ENCODE results near the gene MRPL39.

Gene MRPL39

GRCh38 chr21:25569711-25570110 is 37.6 kb downstream of the MRPL39 start:
- H3K4me3 ChIP-seq (ENCODE audit: low read depth, low read length), result no peak overlapping the region

- no peak overlapping the region for H3K4me3 ChIP-seq (ENCODE audit: low read depth, low read length)
Observed at GRCh38 chr21:25569084-25569483, 38.2 kb downstream of the MRPL39 start.

GRCh38 chr21:25568246-25568645 is 39.0 kb downstream of the MRPL39 start:
- no peak overlapping the region for H3K4me3 ChIP-seq (ENCODE audit: low read depth, low read length)

- H3K4me3 ChIP-seq (ENCODE audit: low read depth, low read length), result no peak overlapping the region
Observed at GRCh38 chr21:25567472-25567871, 39.8 kb downstream of the MRPL39 start.

- H3K4me3 ChIP-seq (ENCODE audit: low read depth, low read length), result no peak overlapping the region
Observed at GRCh38 chr21:25566645-25567044, 40.6 kb downstream of the MRPL39 start.

- H3K4me3 ChIP-seq (ENCODE audit: low read depth, low read length), result no peak overlapping the region
Observed at GRCh38 chr21:25565272-25566211, 41.7 kb downstream of the MRPL39 start.

GRCh38 chr21:25564349-25564948 is 42.8 kb downstream of the MRPL39 start:
- H3K4me3 ChIP-seq (ENCODE audit: low read depth, low read length), result no peak overlapping the region

- no peak overlapping the region for H3K4me3 ChIP-seq (ENCODE audit: low read depth, low read length)
Observed at GRCh38 chr21:25563361-25564116, 43.7 kb downstream of the MRPL39 start.

- H3K4me3 ChIP-seq (ENCODE audit: low read depth, low read length), result peak overlapping the region; percentile 38
Observed at GRCh38 chr21:25562660-25563059, 44.6 kb downstream of the MRPL39 start.

GRCh38 chr21:25561668-25562641 is 45.3 kb downstream of the MRPL39 start:
- H3K4me3 ChIP-seq (ENCODE audit: low read depth, low read length), result peak overlapping the region; percentile 38

- H3K4me3 ChIP-seq (ENCODE audit: low read depth, low read length), result no peak overlapping the region
Observed at GRCh38 chr21:25560891-25561290, 46.4 kb downstream of the MRPL39 start.

GRCh38 chr21:25560271-25560685 is 47.0 kb downstream of the MRPL39 start:
- no peak overlapping the region for H3K4me3 ChIP-seq (ENCODE audit: low read depth, low read length)

GRCh38 chr21:25559746-25560145 is 47.5 kb downstream of the MRPL39 start:
- no peak overlapping the region for H3K4me3 ChIP-seq (ENCODE audit: low read depth, low read length)

GRCh38 chr21:25558123-25558522 is 49.2 kb downstream of the MRPL39 start:
- no peak overlapping the region for H3K4me3 ChIP-seq (ENCODE audit: low read depth, low read length)

- H3K4me3 ChIP-seq (ENCODE audit: low read depth, low read length), result no peak overlapping the region
Observed at GRCh38 chr21:25557180-25557579, 50.1 kb downstream of the MRPL39 start.

- no peak overlapping the region for H3K4me3 ChIP-seq (ENCODE audit: low read depth, low read length)
Observed at GRCh38 chr21:25556091-25556490, 51.2 kb downstream of the MRPL39 start.

- H3K4me3 ChIP-seq (ENCODE audit: low read depth, low read length), result no peak overlapping the region
Observed at GRCh38 chr21:25555492-25555891, 51.8 kb downstream of the MRPL39 start.

- no peak overlapping the region for H3K4me3 ChIP-seq (ENCODE audit: low read depth, low read length)
Observed at GRCh38 chr21:25552856-25553255, 54.4 kb downstream of the MRPL39 start.

GRCh38 chr21:25551569-25551968 is 55.7 kb downstream of the MRPL39 start:
- no peak overlapping the region for H3K4me3 ChIP-seq (ENCODE audit: low read depth, low read length)

- no peak overlapping the region for H3K4me3 ChIP-seq (ENCODE audit: low read depth, low read length)
Observed at GRCh38 chr21:25550352-25551120, 56.7 kb downstream of the MRPL39 start.
